ENCODE data around the gene HPSE2.
"Not testable (repeated sequence)": the region's sequence is repeated elsewhere in the genome, so short reads cannot be mapped to it uniquely, and the experiment has no call there.

The HPSE2 gene

DNA sequence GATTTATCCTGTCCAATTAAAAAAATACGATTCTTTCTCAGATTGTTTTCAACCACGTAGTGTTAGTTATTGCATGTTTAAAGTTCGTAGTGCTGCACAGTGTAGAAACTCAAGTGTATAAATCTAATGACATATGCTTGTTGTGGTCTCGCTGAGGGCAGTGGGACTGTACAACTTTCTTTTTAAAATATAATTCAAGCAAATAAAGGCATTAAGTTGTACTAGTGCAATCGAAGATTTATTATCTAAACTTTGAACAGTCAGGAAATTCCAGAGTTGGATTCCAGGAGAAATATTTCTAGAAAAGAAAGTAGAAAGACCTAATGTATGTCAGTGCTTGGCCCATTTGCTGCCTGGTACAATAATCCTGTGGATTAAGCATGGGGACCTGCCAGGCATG is 664.8 kb downstream of the HPSE2 start:
- H3K4me1 ChIP-seq (ENCODE audit: control insufficient read depth, insufficient read depth, low read length), result no peaks in the 10 kb centered on the region
- H3K9ac ChIP-seq (ENCODE audit: low read length), result no peak overlapping the region
- no peak overlapping the region for H3K27ac ChIP-seq (ENCODE audit: low read depth, low read length)
- H3K27me3 ChIP-seq (ENCODE audit: control insufficient read depth, insufficient read depth, low read length), result no peaks in the 10 kb centered on the region
- H3K4me3 ChIP-seq (ENCODE audit: low read depth, low read length), result no peak overlapping the region
- H3K9me3 ChIP-seq (ENCODE audit: control insufficient read depth, insufficient read depth, low read depth, low read length), result no peaks in the 10 kb centered on the region
- H3K36me3 ChIP-seq (ENCODE audit: control insufficient read depth, insufficient read depth, low read length), result no peaks in the 10 kb centered on the region

DNA sequence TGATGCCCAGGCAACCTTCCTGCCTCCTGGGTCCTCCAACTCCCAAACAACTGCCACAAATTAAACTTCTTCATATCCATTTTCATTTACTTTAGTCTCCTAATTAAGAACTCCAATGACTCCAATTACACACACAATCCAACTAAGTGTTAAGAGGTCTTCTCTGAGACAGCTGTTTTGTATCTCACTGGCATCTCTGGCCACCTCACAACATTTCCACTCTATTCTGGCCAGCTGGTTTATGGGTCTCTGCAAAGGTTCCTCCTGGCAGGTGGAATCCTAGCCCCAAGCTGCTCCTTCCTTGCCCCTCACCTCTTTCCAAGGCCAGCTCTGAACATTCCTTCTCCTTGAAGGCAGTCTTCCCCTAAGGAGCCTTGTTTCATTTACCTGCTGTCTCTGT is 665.8 kb downstream of the HPSE2 start:
- no peak overlapping the region for H3K4me3 ChIP-seq (ENCODE audit: low read depth, low read length)
- no peaks in the 10 kb centered on the region for H3K27me3 ChIP-seq (ENCODE audit: control insufficient read depth, insufficient read depth, low read length)
- H3K4me1 ChIP-seq (ENCODE audit: control insufficient read depth, insufficient read depth, low read length), result no peaks in the 10 kb centered on the region
- H3K9me3 ChIP-seq (ENCODE audit: control insufficient read depth, insufficient read depth, low read depth, low read length), result no peaks in the 10 kb centered on the region
- H3K9ac ChIP-seq (ENCODE audit: low read length), result no peak overlapping the region
- H3K36me3 ChIP-seq (ENCODE audit: control insufficient read depth, insufficient read depth, low read length), result no peaks in the 10 kb centered on the region
- no peak overlapping the region for H3K27ac ChIP-seq (ENCODE audit: low read depth, low read length)

DNA sequence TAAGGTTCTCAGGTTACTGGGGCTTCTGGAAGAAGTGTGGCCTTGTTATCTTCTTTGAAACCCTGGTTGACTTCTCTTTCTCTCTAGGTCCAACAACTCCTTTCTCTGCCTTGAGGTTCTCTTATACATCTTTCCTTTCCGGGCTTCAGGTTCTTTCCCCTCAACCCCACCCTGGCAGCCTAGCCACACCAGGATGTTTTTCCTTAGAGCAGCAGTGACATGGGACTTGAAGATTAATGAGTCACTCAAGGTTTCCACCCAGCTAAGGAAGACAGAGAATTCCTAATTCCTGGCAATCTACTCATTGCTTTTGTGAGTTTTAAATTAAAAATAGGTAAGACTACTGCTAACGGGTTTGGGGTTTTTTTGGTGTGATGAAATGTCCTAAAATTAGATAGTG is 667.1 kb downstream of the HPSE2 start:
- no peaks in the 10 kb centered on the region for H3K9me3 ChIP-seq (ENCODE audit: control insufficient read depth, insufficient read depth, low read depth, low read length)
- no peaks in the 10 kb centered on the region for H3K27me3 ChIP-seq (ENCODE audit: control insufficient read depth, insufficient read depth, low read length)
- no peak overlapping the region for H3K4me3 ChIP-seq (ENCODE audit: low read depth, low read length)
- no peaks in the 10 kb centered on the region for H3K36me3 ChIP-seq (ENCODE audit: control insufficient read depth, insufficient read depth, low read length)
- no peaks in the 10 kb centered on the region; the same call in 1 of the 2 replicates for H3K4me1 ChIP-seq (ENCODE audit: control insufficient read depth, insufficient read depth, low read length)
- no peak overlapping the region for H3K9ac ChIP-seq (ENCODE audit: low read length)
- no peak overlapping the region for H3K27ac ChIP-seq (ENCODE audit: low read depth, low read length)

- H3K36me3 ChIP-seq (ENCODE audit: control insufficient read depth, insufficient read depth, low read length), result no peaks in the 10 kb centered on the region
- no peaks in the 10 kb centered on the region for H3K9me3 ChIP-seq (ENCODE audit: control insufficient read depth, insufficient read depth, low read depth, low read length)
- H3K9ac ChIP-seq (ENCODE audit: low read length), result no peak overlapping the region
- H3K27me3 ChIP-seq (ENCODE audit: control insufficient read depth, insufficient read depth, low read length), result no peaks in the 10 kb centered on the region
- H3K27ac ChIP-seq (ENCODE audit: low read depth, low read length), result no peak overlapping the region
- H3K4me1 ChIP-seq (ENCODE audit: control insufficient read depth, insufficient read depth, low read length), result no peaks in the 10 kb centered on the region; the same call in 1 of the 2 replicates
- H3K4me3 ChIP-seq (ENCODE audit: low read depth, low read length), result no peak overlapping the region
Measured at GRCh38 chr10:98567391-98568133, 668.1 kb downstream of the HPSE2 start.

- H3K9ac ChIP-seq (ENCODE audit: low read length), result no peak overlapping the region
- no peaks in the 10 kb centered on the region for H3K36me3 ChIP-seq (ENCODE audit: control insufficient read depth, insufficient read depth, low read length)
- no peak overlapping the region for H3K4me3 ChIP-seq (ENCODE audit: low read depth, low read length)
- no peak overlapping the region for H3K27ac ChIP-seq (ENCODE audit: low read depth, low read length)
- H3K4me1 ChIP-seq (ENCODE audit: control insufficient read depth, insufficient read depth, low read length), result no peaks in the 10 kb centered on the region; the same call in 1 of the 2 replicates
- H3K9me3 ChIP-seq (ENCODE audit: control insufficient read depth, insufficient read depth, low read depth, low read length), result no peaks in the 10 kb centered on the region
- H3K27me3 ChIP-seq (ENCODE audit: control insufficient read depth, insufficient read depth, low read length), result no peaks in the 10 kb centered on the region
Measured at GRCh38 chr10:98563811-98564210, 671.8 kb downstream of the HPSE2 start.

GRCh38 chr10:98560565-98560964 is 675.1 kb downstream of the HPSE2 start:
- Histone ChIP-seq H3K27ac (ENCODE audit: low read depth, low read length) (no peak overlapping the region), H3K4me3 (ENCODE audit: low read depth, low read length) (no peak overlapping the region), H3K9me3 (ENCODE audit: control insufficient read depth, insufficient read depth, low read depth, low read length) (no peaks in the 10 kb centered on the region), H3K36me3 (ENCODE audit: control insufficient read depth, insufficient read depth, low read length) (no peaks in the 10 kb centered on the region), H3K27me3 (ENCODE audit: control insufficient read depth, insufficient read depth, low read length) (no peaks in the 10 kb centered on the region), H3K9ac (ENCODE audit: low read length) (no peak overlapping the region), H3K4me1 (ENCODE audit: control insufficient read depth, insufficient read depth, low read length) (peaks cover 2% of the 10 kb centered on the region; the same call in 1 of the 2 replicates)

GRCh38 chr10:98556061-98556460 is 679.6 kb downstream of the HPSE2 start:
- peaks cover 8% of the 10 kb centered on the region for H3K4me1 ChIP-seq (ENCODE audit: control insufficient read depth, insufficient read depth, low read length)

DNA sequence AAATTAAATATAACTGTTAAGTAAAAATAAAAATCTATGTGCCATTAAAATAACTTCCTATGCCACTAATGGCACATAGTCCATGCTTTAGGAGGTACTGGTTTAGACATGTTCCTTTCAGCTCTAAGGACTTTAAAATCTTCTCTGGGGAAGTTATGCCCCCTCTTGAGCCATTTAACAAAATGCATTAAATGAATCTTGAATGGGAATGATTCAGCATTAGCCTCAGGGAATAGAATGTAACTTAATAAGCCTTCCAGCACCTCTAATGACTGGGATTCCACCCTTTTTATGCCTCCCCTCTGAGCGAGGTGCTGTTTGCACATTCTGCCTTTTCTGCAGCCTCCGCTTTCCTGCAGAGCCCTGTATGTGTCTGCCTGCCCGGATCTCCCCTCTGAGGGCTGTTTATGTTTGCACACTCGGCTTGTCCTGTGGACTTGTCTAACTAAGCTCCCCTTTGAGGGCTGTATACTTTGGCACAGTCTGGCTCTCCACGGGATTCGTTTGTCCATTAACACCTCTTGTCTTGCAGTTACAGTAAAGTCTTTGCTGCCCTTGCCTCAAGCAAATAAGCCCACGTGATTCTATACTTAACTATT is 680.5 kb downstream of the HPSE2 start:
- no peaks in the 10 kb centered on the region for H3K9me3 ChIP-seq (ENCODE audit: control insufficient read depth, insufficient read depth, low read depth, low read length)
- H3K9ac ChIP-seq (ENCODE audit: low read length), result no peak overlapping the region
- H3K27me3 ChIP-seq (ENCODE audit: control insufficient read depth, insufficient read depth, low read length), result no peaks in the 10 kb centered on the region
- no peak overlapping the region for H3K4me3 ChIP-seq (ENCODE audit: low read depth, low read length)
- H3K4me1 ChIP-seq (ENCODE audit: control insufficient read depth, insufficient read depth, low read length), result peaks cover 8% of the 10 kb centered on the region
- H3K36me3 ChIP-seq (ENCODE audit: control insufficient read depth, insufficient read depth, low read length), result no peaks in the 10 kb centered on the region
- no peak overlapping the region for H3K27ac ChIP-seq (ENCODE audit: low read depth, low read length)

More at GRCh38 chr10:98556061-98556460, 679.6 kb downstream of the HPSE2 start:
- Histone ChIP-seq H3K27ac (ENCODE audit: low read depth, low read length) (no peak overlapping the region), H3K4me3 (ENCODE audit: low read depth, low read length) (no peak overlapping the region), H3K27me3 (ENCODE audit: control insufficient read depth, insufficient read depth, low read length) (no peaks in the 10 kb centered on the region), H3K9me3 (ENCODE audit: control insufficient read depth, insufficient read depth, low read depth, low read length) (no peaks in the 10 kb centered on the region), H3K9ac (ENCODE audit: low read length) (no peak overlapping the region), H3K36me3 (ENCODE audit: control insufficient read depth, insufficient read depth, low read length) (no peaks in the 10 kb centered on the region)

- not testable (repeated sequence) for H3K36me3 ChIP-seq (ENCODE audit: control insufficient read depth, insufficient read depth, low read length); H3K9ac ChIP-seq (ENCODE audit: low read length); H3K27me3 ChIP-seq (ENCODE audit: control insufficient read depth, insufficient read depth, low read length); H3K4me3 ChIP-seq (ENCODE audit: low read depth, low read length); H3K4me1 ChIP-seq (ENCODE audit: control insufficient read depth, insufficient read depth, low read length); H3K9me3 ChIP-seq (ENCODE audit: control insufficient read depth, insufficient read depth, low read depth, low read length); H3K27ac ChIP-seq (ENCODE audit: low read depth, low read length)
Measured at GRCh38 chr10:98541561-98541960, 694.1 kb downstream of the HPSE2 start.

DNA sequence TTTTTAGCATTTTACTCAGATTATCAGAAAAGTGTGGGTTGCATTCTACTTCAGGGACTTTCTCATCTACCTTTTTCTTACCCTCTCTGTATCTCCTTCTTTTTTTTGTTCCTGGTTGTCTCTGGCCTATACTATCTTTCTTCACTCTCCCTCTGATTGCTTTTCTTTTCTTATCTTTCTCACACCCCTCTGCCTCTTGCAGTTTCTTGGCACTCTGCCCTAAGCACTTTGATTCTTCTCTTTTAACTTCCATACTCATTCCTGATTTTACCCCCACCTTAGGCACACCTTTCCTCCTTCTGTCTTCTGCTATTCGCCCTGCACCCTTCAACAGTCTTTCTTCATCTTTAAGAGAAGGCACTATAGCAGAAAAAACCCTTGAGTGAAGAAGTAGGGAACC is 696.1 kb downstream of the HPSE2 start:
- Histone ChIP-seq H3K27me3 (ENCODE audit: control insufficient read depth, insufficient read depth, low read length) (no peaks in the 10 kb centered on the region), H3K27ac (ENCODE audit: low read depth, low read length) (no peak overlapping the region), H3K4me3 (ENCODE audit: low read depth, low read length) (no peak overlapping the region), H3K4me1 (ENCODE audit: control insufficient read depth, insufficient read depth, low read length) (no peaks in the 10 kb centered on the region), H3K9ac (ENCODE audit: low read length) (no peak overlapping the region), H3K36me3 (ENCODE audit: control insufficient read depth, insufficient read depth, low read length) (no peaks in the 10 kb centered on the region), H3K9me3 (ENCODE audit: control insufficient read depth, insufficient read depth, low read depth, low read length) (no peaks in the 10 kb centered on the region)

DNA sequence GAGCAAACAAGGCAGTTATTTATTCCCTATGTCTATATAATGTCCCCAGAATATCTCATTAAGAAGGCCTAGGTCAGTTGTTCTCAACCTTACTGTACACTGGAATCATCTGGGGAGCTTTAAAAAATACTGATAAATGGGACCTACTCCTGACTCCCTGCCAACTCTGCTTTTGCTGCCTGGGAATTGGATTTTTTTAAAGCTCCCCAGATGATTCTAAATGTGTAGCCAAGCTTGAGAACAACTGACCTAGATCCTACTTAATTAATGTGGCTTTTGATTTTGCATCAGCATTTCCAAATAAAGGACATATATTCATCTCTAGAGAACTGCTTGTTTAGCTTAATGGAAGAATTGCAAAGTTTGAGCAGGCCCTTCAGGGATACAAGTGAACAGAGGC is 697.2 kb downstream of the HPSE2 start:
- no peak overlapping the region for H3K9ac ChIP-seq (ENCODE audit: low read length)
- H3K36me3 ChIP-seq (ENCODE audit: control insufficient read depth, insufficient read depth, low read length), result no peaks in the 10 kb centered on the region
- no peak overlapping the region for H3K4me3 ChIP-seq (ENCODE audit: low read depth, low read length)
- H3K27ac ChIP-seq (ENCODE audit: low read depth, low read length), result no peak overlapping the region
- no peaks in the 10 kb centered on the region for H3K4me1 ChIP-seq (ENCODE audit: control insufficient read depth, insufficient read depth, low read length)
- no peaks in the 10 kb centered on the region for H3K27me3 ChIP-seq (ENCODE audit: control insufficient read depth, insufficient read depth, low read length)
- no peaks in the 10 kb centered on the region for H3K9me3 ChIP-seq (ENCODE audit: control insufficient read depth, insufficient read depth, low read depth, low read length)
